ENCODE results near the gene KIF6.

- TF ChIP-seq SP4 (IDR thresholded peaks at IDR 0.05; ENCODE audit: low read length) (no peak), POLR2A (IDR thresholded peaks at IDR 0.05; ENCODE audit: control extremely low read depth in 1 of 2, low read depth in 2 of 2, low read length in 2 of 2) (no peak), RAD21 (IDR thresholded peaks at IDR 0.05 in 1 of 2, conservative IDR thresholded peaks at IDR 0.05 in 1 of 2; ENCODE audit: low read depth in 2 of 2, low read length in 2 of 2) (peak; percentile 81 to 88), POLR2AphosphoS5 (IDR thresholded peaks at IDR 0.05; ENCODE audit: low read depth, low read length) (no peak), CTCF (IDR thresholded peaks at IDR 0.05; ENCODE audit: control extremely low read depth in 1 of 3, insufficient read depth in 1 of 3, low read depth in 1 of 3, low read length in 3 of 3) (peak; percentile 46 to 71 (median 61)), TAF1 (IDR thresholded peaks at IDR 0.05; ENCODE audit: low read depth, low read length) (no peak), BCL11A (IDR thresholded peaks at IDR 0.05; ENCODE audit: low read depth in 2 of 2, low read length in 2 of 2) (no peak), MAX (IDR thresholded peaks at IDR 0.05) (no peak), GABPA (IDR thresholded peaks at IDR 0.05; ENCODE audit: borderline replicate concordance, insufficient read depth, low read length) (no peak), RNF2 (IDR thresholded peaks at IDR 0.05; ENCODE audit: borderline replicate concordance, low read depth, low read length, missing control alignments, poor library complexity, severe bottlenecking) (no peak), HDAC2 (IDR thresholded peaks at IDR 0.05; ENCODE audit: borderline replicate concordance in 1 of 2, low read depth in 2 of 2, low read length in 2 of 2) (no peak), TBP (IDR thresholded peaks at IDR 0.05; ENCODE audit: low read depth, low read length) (no peak)
Measured at GRCh38 chr6:39389484-39389767, 335.8 kb downstream of the KIF6 start.

All from H1 (cell line).